GM18520 (cell line): ENCODE results near the gene MAPKAPK3.

Source experiments
- ATAC-seq: cut with Tn5 transposase; IDR thresholded peaks from one replicate; pipeline ENCODE4 v1.9.1; 2021; ENCODE audit not compliant: unreplicated experiment

Gene MAPKAPK3

DNA sequence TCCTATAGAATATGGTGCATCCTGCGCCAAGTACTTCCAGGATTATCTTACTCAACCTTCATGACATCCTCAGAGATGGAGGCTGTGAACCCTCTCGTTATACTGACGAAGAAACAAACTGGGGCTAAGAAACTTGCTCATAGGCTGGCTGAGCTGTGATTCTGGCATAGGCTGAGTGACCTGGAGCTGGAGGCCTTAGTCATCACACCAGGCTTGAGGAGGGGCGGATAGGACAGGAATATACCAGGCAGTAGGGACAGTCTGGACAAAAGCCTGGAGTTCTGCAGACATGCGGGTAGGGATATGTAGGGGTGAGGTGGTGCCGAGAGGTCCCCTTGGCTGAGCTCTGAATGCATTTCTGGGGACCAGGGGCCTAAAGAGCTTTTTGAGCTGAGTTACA, 29.6 kb upstream of the MAPKAPK3 start:
- ATAC-seq = no peak

DNA sequence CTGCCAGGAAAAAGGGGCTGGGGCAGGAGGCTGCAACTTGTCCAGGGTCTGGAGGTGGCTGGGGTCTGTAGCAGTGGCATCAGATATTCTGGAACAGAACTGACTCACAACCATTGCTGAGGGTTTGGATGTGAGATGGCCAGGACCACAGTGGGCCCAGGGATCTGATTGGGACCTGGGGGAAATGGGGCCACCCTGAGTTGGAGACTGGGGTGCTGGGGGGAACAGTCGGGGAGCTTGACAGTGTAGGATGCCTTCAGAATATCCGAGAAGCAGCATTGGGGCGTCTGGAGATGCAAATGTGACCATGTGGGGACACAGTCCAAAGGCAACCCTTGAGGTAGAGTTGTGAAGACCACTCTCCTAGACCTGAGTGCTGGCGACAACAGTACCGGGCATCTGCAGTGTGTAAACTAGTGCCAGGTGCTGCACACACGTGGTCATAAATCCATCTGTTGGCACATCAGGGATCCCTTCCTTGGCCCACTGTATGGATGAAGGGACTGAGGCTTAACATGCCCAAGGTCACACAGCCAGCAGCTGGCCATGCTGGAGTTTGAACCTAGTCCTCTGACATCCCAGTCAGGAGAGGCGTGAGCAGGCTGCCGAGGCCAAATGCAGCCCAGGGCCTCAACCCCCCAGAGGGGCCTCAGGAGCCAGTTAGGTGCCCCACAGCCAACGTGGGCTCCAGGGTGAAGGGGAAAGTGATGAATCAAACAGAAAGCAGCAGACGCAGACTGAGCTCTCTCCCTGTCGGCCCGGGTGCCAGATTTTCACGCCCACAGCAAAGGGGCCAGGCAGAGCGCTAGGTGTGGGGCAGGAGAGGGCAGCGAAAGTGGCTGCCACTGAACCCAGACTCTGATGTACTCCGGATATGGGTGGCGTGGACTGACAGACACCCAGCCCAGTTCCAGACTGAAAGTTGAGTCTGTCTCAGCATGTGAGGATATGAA, 28.9 kb upstream of the MAPKAPK3 start:
- ATAC-seq = no peak

GRCh38 chr3:50588759-50589433, 28.1 kb upstream of the MAPKAPK3 start:
- ATAC-seq = no peak

DNA sequence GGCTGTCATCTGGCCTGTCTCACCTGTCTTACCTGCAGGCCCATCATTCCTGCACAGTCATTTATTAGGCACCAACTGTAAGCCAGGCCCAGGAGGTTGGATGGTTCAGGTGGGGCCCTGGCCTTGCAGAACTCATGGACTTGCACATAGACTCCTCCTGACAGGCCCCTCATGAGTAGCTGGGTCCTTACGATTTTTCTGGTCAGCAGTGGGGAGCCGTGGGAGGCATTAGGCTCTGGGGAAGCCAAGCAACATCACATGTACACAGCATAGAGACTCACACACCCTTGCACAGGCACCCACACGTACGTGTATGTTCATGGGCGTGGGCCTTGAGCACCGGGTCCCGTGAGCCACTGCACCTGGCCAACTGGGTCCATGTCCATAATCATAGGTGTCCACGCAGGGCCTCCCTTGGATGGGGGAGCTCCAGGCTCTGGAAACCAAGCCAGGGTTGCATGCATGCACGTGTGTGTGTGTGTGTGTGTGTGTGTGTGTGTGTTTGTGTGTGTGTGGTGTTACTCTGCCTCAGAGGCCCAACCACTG, 25.7 kb upstream of the MAPKAPK3 start:
- no peak for ATAC-seq

- no peak for ATAC-seq
Observed at GRCh38 chr3:50592568-50592967, 24.4 kb upstream of the MAPKAPK3 start.

GRCh38 chr3:50594253-50594785, 22.6 kb upstream of the MAPKAPK3 start:
- no peak for ATAC-seq

- ATAC-seq = no peak
Observed at GRCh38 chr3:50599115-50599715, 17.7 kb upstream of the MAPKAPK3 start.

- no peak for ATAC-seq
Observed at GRCh38 chr3:50599716-50600118, 17.2 kb upstream of the MAPKAPK3 start.

DNA sequence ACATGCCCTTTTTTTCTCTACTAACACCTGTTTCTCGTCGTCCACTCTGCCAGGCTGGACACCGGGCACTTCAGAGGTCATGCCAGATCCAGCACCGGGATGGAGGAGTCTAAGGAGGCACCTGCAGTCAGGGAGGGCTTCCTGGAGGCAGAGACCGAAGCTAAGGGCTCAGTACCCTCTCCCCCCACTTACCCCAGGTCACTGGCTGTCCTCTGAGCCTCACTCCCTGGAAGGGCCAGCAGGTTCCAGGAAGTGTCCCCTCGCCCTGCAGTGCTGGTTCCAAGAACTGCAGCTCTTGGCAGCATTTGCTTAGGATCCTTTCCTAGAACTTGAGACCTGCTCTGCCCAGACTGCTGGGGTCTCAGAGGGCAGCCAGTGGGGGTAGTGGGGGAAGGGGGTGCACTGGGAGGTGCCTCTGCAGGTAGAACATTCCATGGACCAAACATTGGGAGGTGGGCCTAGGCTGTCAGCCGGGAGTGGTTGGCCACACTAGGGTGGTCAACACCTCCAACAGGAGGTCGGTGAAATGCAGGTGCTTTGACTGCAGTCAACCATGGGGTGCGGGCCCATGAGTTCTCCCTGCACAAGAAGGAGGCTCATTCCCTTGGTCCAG, 16.7 kb upstream of the MAPKAPK3 start:
- no peak for ATAC-seq

GRCh38 chr3:50600841-50601591, 15.9 kb upstream of the MAPKAPK3 start:
- ATAC-seq = peak; percentile 65

DNA sequence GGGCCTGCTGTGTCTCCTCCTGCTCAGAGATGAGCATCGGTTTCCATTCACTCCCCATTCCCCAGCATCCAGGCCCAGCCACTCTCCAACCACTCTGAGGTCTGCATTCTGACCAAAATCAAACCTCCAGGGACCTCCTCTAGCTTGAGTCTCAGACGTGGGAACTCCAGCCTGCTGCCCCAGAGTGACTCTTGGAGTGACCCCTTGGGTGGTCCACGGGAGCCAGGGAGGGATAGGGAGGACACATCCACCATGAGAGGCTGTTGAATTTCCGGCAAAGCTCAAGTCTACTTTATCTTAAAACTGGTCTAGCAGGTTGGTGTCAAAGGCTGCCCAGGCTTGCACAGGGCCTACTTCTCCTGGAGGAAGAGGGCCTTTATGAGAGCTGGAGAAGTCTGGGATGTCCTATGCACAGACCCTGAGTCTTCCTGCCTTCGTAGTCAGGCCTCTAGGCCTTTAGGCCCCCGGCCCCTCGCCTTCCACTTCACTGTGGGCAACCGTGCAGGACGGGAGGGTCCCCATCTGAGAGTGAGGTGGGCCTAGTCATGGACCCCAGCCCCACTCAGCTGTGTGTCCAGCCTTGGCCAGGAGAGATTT, 14.3 kb upstream of the MAPKAPK3 start:
- no peak for ATAC-seq

- ATAC-seq = no peak
Observed at GRCh38 chr3:50603261-50604109, 13.5 kb upstream of the MAPKAPK3 start.

GRCh38 chr3:50604110-50604621, 12.8 kb upstream of the MAPKAPK3 start:
- no peak for ATAC-seq

- ATAC-seq = no peak
Observed at GRCh38 chr3:50604628-50605588, 12.0 kb upstream of the MAPKAPK3 start.

GRCh38 chr3:50605901-50606326, 11.0 kb upstream of the MAPKAPK3 start:
- no peak for ATAC-seq

DNA sequence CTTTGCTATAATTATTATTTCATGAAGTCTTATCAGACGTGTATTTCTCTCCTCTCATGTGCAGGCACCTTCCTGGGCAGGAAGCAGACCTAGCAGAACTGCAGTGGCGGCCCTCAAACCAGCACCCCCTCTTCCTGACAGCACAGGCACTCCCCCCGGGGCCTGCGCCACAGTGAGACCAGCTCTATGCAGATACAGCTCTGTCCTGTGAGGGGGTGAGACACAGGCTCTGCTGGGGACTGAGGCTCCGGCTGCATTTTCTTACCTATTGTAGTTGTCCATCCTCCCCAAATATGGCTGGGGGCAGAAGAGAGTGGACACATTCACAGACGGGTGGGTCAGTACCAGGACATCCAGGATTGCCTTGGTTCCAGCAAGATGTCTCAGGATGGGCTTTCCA, 10.4 kb upstream of the MAPKAPK3 start:
- no peak for ATAC-seq
